ENCODE data around the gene LAT. TPM values are rescaled to one million over a fixed set of nuclear protein-coding genes. Genes with fewer than 3 reads are reported as not detected.
"Not testable (repeated sequence)": the region's sequence is repeated elsewhere in the genome, so short reads cannot be mapped to it uniquely, and the experiment has no call there.

LAT gene
- total RNA-seq, 1 donor from 2014 or later: 0.62 TPM

DNA sequence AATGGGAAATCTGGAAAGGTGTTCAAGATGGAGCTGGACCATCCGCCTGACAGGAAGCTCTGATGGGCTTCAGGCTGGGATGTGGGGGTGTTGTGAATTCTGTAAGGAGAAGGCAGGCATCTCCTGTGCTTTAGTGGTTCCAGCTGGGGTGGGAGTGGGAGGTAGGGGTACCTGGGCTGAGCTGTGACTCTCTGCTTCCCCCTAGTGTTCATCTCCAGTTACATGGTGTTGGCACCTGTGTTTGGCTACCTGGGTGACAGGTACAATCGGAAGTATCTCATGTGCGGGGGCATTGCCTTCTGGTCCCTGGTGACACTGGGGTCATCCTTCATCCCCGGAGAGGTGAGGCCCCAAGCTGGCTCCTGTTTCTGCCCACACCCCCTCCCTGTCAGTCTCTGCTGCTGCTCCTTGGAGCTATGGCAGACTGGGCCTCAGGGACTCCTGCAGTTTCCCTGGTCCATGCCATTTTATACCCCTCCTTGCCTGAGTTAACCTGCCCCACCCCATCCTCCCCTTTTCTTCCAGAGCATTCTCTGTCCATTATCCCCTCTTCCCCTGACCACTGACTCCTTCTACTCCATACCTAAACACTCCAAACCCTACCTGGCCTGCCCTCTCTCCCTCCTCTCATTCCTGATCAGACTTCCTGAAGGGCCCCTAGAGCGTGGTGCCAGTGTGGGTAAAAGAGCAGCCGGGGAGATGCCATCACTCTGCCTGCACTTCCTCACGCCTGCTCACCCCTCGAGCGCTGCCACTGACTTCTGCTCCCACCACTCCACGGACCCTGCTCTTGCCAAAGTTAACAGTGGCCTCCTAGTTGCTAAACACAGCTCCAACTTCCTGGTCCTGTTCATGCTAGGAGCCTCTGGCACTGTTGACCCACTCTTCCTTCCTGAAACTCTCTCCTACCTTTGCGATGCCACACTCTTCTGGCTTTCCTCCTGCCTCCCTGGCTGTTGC lies 6.9 kb upstream of the LAT start:
- no peak for DNase-seq

DNA sequence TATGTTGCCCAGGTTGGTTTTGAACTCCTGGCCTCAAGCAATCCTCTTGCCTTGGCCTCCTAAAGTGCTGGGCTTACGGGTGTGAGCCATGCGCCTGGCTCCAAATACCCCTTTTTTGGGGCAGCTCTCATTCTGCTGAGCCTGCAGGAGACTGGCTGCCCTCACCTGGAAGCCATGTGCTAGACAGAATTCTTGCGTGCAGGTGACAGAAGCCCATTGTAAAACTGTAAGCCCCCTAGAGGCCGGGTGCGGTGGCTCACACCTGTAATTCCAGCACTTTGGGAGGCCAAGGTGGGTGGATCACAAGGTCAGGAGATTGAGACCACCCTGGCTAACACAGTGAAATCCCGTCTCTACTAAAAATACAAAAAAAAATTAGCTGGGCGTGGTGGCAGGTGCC lies 4.5 kb upstream of the LAT start:
- not testable (repeated sequence) for DNase-seq

- no peak for DNase-seq
Observed at GRCh38 chr16:28980929-28981328, 3.9 kb upstream of the LAT start.

DNA sequence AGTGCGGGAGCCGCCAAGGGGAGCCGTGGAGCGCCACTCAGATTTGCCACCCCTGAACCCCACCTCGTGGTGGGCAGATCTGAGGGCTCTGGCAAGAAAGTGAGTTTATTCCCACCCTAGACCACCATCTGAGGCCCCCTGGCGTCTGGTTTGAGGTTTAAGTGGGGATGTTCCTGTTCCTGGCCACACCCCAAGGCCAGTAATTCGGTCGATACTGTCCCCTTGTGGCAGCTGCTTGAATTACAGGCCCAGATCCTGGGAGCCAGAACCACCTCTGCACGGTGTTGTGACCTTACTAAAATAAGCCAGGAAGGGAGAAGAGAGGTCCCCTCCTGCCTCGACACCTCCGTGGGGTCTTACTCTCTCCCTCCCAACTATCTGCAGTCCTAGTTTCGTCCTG lies 3.3 kb upstream of the LAT start:
- no peak for DNase-seq

DNA sequence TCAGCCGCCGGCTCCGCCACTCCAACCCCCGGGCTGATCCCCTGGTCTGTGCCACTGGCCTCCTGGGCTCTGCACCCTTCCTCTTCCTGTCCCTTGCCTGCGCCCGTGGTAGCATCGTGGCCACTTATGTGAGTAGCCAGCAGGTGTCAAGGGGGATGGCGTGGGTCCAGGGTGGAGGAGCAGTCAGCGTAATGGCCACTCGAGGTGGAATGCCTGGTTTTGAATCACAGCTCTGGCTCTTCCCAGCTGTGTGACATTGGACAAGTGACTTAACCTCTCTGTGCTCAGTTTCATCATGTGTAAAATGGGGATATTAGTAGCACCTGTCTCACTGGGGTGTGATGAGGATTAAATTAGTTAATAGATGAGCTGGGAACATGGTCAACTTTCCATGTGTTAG lies 2.4 kb upstream of the LAT start:
- DNase-seq: no peak

DNA sequence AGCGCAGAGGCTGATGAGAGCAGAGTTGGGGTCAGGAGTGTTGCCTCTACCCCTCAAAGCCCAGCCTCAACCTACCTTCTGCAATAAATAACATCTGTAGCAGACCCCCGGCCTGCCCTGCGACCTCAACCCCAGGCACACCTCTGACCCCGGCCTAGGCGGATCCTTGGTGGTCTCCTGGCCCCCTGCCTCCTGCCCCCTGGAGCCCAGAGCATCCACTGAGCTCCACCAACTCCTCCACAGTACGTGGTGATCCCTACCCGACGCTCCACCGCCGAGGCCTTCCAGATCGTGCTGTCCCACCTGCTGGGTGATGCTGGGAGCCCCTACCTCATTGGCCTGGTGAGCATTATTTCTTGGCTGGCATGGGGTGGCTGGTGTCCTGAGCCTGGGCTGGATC lies 1.9 kb upstream of the LAT start:
- no peak for DNase-seq

DNA sequence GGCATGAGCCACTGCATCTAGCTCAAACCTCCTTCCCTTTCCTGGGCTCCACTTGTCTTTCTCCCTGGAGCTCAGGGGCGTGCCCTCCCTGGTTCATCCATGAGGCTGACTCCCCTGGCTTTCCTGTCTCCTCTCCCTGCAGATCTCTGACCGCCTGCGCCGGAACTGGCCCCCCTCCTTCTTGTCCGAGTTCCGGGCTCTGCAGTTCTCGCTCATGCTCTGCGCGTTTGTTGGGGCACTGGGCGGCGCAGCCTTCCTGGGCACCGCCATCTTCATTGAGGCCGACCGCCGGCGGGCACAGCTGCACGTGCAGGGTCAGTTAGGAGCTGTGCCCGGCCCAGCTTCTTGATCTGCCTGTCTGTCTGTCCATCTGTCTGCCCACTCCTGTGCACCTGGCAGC lies 1.2 kb upstream of the LAT start:
- DNase-seq: no peak

DNA sequence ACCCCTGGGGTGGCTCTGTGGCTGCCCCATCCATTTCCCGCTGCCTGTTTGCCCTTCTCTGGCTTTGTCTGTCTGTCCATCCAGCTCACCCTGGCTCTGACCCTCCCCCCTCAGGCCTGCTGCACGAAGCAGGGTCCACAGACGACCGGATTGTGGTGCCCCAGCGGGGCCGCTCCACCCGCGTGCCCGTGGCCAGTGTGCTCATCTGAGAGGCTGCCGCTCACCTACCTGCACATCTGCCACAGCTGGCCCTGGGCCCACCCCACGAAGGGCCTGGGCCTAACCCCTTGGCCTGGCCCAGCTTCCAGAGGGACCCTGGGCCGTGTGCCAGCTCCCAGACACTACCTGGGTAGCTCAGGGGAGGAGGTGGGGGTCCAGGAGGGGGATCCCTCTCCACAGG lies 761 bp upstream of the LAT start:
- no peak for DNase-seq

DNA sequence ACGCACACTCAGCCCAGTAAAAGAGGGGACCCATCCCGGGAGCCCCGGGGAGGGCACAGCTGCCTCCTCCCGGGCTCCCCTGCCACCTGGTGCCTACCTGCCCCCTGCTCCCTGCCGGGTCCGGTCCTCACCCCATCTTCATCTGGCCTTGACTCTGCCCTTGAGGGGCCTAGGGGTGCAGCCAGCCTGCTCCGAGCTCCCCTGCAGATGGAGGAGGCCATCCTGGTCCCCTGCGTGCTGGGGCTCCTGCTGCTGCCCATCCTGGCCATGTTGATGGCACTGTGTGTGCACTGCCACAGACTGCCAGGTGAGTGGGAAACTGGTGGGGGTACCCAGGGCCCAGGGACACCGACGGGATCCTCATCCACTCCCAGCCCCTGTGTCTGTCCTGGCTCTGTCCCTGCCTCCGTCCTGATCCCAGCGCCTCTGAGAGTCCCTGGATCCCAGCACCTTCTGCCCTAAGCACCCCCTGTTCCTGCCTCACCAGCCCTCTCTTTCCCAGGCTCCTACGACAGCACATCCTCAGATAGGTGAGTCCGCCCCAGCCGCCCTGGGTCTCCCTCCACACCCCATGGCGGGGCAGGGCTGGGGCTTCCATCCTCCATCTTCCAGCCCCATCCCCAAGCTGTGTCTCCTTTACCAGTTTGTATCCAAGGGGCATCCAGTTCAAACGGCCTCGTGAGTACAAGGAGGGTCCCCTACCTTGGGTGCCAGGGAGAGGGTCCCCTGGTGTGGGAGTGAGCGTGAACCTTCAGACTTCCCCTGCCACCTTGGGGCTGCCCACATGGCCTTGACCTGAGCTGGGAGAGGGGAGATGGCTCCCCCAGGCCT lies 574 bp downstream of the LAT start:
- DNase-seq: no peak

- no peak for DNase-seq
Observed at GRCh38 chr16:28986046-28986445, 1.2 kb downstream of the LAT start.

DNA sequence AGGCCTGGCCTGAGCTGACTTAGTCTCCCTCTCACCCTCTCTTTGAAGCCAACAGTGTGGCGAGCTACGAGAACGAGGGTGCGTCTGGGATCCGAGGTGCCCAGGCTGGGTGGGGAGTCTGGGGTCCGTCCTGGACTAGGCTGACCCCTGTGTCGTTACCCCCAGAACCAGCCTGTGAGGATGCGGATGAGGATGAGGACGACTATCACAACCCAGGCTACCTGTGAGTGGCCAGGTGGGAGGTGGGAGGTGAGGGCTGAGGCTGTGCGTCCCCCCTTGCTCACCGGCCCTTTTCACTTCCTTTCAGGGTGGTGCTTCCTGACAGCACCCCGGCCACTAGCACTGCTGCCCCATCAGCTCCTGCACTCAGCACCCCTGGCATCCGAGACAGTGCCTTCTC lies 1.6 kb downstream of the LAT start:
- no peak for DNase-seq

- no peak for DNase-seq
Observed at GRCh38 chr16:28987170-28987853, 2.5 kb downstream of the LAT start.

DNA sequence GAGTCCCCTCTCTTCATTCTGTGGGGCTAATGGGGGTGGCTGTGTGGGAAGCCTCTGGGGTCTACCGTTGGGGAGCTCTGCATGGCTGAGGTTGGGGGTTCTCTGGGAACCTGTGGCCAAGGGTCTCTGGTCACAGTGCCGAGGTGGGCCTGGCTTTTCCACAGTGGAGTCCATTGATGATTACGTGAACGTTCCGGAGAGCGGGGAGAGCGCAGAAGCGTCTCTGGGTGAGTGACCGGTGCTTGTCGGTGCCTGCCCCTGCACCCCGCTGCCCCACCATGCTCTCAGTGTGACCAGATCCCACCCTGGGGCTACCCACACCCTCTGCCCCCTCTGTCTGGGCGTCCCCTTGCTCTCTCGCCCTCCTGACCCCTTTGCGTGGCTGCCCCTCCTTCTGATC lies 4.5 kb downstream of the LAT start:
- DNase-seq: no peak

GRCh38 chr16:28990375-28991040 lies 5.7 kb downstream of the LAT start:
- DNase-seq: no peak

- DNase-seq: no peak
Observed at GRCh38 chr16:28991687-28992086, 6.8 kb downstream of the LAT start.

DNA sequence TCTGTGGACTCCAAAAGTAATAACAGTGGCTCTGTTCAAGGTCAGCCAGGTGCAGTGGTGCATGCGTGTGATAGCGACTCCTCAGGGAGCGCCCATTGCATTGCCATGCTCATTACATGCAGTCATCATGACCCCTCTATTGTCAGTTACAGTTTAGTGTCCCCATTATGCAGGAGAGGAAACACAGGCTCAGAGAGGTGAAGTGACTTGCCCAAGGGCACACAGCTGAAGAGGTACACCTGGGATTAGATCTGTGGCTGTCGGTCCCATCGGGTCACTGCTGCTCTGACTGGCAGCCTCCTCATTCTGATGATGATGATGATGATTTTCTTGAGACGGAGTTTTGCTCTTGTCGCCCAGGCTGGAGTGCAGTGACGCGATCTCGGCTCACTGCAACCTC lies 7.6 kb downstream of the LAT start:
- DNase-seq: no peak

DNA sequence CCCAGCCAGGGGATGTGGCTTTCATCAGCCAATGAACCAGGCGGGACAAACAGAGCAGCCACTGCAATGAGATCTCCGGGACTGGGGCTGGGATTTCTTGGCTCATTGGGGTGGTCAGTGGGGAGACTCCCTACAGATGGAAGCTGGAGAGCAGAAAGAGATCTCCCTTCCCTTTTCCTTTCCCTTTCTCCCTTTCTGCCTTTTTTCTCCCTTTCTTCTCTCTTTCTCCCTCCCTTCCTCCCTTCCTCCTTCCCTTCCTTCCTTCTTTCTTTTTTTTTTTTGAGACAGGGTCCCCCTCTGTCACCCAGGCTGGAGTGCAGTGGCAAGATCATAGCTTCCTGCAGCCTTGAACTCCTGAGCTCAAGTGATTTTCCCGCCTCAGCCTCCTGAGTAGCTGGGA lies 14.0 kb downstream of the LAT start:
- no peak for DNase-seq

- DNase-seq: no peak
Observed at GRCh38 chr16:28999577-28999976, 14.7 kb downstream of the LAT start.

GRCh38 chr16:29000019-29000418 lies 15.2 kb downstream of the LAT start:
- no peak for DNase-seq

DNA sequence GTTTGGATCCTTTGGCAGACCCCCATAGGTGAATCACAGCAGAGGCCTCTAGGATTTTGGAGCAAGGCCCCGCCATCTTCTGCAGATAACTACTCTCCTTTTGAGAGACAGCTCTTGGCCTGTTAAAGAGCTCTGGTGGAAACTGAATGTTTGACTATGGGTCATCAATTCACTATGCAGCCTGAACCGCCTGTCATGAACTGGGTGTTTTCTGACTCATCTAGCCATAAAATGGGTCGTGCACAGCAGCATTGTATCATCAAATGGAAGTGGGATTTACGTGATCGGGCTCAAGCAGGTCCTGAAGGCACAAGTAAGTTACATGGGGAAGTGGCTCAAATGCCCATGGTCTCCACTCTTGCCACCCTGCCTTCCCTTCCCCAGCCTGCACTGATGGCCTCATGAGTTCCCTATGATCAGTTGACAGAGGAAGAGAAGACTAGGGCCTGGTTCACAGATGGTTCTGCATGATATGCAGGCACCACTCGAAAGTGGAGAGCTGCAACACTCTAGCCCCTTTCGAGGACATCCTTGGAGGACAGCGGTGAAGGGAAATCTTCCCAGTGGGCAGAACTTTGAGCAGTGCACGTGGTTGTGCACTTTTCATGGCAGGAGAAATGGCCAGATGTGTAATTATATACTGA lies 19.8 kb downstream of the LAT start:
- DNase-seq: not testable (repeated sequence)

- no peak for DNase-seq
Observed at GRCh38 chr16:29007730-29008593, 23.1 kb downstream of the LAT start.

Data from occipital lobe (tissue), 2 donors.